Stimulated activated naive CD4-positive, alpha-beta T cell (primary cell): ENCODE measurements around the gene HMX1.

Experiments used
- DNase-seq, 6 experiments: peaks; one replicate each; lab custom pipeline; 2025; lab: John Stamatoyannopoulos, UW

The HMX1 gene

GRCh38 chr4:8818063-8818881 lies 53.4 kb downstream of the HMX1 start:
- DNase-seq: no peak

DNA sequence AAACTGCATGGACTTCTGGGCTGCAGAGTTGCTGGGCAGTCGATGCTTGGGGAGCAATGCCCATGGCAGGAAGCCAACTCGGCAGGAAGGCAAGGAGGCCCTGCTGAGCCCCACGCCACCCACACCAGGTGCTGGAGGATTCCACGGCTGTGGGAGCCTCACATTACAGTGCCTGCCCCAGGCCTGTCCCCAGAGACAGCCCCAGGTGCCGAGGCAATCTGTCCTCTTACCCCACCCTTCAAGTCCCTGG lies 53.9 kb downstream of the HMX1 start:
- no peak for DNase-seq

DNA sequence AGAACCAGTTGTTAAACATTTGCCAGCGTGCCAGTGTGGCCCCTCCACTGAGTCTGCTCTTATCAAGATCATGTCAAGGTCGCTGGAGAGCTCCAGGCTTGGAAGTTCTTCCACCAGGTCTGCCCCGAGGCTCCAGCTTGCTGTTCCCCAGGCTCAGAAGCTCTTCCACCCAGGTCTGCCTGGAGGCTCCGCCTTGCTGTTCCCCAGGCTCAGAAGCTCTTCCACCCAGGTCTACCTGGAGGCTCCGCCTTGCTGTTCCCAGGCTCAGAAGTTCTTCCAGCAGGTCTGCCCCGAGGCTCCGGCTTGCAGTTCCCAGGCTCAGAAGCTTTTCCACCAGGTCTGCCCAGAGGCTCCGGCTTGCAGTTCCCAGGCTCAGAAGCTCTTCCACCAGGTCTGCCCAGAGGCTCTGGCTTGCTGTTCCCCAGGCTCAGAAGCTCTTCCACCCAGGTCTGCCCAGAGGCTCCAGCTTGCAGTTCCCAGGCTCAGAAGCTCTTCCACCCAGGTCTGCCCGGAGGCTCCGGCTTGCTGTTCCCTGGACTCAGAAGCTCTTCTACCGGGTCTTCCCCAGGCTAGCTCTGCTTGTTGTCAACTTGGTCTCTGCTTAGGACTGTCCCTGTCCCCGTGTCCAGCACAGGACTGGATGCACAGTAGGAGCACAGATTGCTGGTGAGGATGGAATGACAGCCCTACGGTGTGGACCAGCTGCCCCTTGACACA lies 54.4 kb downstream of the HMX1 start:
- DNase-seq: no peak
